Mammary epithelial cell (primary cell): ENCODE data around the gene NASP.

Source experiments
- EZH2 ChIP-seq: IDR thresholded peaks from 2 replicates; pipeline ENCODE4 v1.6.1; 2012; ENCODE audit warnings: low read length, inconsistent platforms, borderline replicate concordance
- TF ChIP-seq, protein P1 (sequence below), 2 donors: IDR thresholded peaks in 1 of 2; conservative IDR thresholded peaks in 1 of 2; 2 replicates each; pipeline ENCODE4 v1.5.1; 2011 to 2012; ENCODE audit warnings: inconsistent platforms in 2 of 2, low read length in 2 of 2, mild to moderate bottlenecking in 2 of 2, control low read depth in 1 of 2, low read depth in 1 of 2; ENCODE audit not compliant: insufficient read depth in 1 of 2; ENCODE audit errors: extremely low read depth in 1 of 2

DNA sequence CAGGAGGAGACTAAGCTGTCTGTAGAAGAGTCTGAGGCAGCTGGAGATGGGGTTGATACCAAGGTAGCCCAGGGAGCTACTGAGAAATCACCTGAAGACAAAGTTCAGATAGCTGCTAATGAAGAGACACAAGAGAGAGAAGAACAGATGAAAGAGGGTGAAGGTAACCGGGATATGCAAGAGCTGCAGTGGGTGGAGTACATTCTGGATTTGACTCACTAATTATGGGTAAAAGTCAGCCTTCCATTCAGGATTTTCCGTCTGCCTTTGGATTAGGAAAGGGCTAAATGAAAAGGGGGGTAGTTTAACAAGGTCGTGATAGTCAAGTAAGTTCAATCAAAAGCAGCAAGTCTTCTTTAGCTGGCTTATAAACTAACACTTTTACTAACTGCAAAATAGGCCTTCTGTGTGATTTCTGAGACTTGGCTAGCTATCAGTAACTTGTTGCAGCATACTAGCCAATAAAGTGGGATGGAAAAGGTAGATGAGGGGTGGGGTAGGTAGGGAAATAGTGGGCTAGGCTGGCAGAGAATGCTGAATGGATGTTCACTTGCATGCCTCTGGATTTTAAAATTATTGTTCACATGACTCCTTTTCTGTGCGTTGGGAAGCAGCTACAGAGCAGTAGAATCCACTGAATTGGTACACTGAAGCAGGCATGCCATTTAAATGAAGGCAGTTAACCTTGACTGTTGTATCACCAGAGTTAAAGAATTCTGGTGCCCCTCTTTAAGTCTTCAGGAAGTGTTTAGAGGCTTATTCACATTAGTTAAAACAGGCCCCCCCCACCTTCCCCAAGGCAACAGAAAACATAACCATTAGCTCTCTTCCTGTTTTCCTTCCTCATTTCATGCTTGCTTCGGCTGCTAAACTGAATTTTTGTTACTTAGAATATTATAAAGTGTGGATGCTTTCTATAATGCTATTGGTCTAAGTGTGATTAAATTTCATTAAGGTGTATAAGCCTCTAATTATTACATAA, 24.6 kb downstream of the NASP start:
- TF ChIP-seq, protein P1, sequence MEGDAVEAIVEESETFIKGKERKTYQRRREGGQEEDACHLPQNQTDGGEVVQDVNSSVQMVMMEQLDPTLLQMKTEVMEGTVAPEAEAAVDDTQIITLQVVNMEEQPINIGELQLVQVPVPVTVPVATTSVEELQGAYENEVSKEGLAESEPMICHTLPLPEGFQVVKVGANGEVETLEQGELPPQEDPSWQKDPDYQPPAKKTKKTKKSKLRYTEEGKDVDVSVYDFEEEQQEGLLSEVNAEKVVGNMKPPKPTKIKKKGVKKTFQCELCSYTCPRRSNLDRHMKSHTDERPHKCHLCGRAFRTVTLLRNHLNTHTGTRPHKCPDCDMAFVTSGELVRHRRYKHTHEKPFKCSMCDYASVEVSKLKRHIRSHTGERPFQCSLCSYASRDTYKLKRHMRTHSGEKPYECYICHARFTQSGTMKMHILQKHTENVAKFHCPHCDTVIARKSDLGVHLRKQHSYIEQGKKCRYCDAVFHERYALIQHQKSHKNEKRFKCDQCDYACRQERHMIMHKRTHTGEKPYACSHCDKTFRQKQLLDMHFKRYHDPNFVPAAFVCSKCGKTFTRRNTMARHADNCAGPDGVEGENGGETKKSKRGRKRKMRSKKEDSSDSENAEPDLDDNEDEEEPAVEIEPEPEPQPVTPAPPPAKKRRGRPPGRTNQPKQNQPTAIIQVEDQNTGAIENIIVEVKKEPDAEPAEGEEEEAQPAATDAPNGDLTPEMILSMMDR (conservative IDR thresholded peaks at IDR 0.05 in 1 of 2, IDR thresholded peaks at IDR 0.05 in 1 of 2; ENCODE audit: extremely low read depth in 1 of 2, insufficient read depth in 1 of 2, low read depth in 1 of 2, low read length in 2 of 2), result no peak
- TF ChIP-seq EZH2, result no peak
